ENCODE data around the gene CLTB.

CLTB gene

DNA sequence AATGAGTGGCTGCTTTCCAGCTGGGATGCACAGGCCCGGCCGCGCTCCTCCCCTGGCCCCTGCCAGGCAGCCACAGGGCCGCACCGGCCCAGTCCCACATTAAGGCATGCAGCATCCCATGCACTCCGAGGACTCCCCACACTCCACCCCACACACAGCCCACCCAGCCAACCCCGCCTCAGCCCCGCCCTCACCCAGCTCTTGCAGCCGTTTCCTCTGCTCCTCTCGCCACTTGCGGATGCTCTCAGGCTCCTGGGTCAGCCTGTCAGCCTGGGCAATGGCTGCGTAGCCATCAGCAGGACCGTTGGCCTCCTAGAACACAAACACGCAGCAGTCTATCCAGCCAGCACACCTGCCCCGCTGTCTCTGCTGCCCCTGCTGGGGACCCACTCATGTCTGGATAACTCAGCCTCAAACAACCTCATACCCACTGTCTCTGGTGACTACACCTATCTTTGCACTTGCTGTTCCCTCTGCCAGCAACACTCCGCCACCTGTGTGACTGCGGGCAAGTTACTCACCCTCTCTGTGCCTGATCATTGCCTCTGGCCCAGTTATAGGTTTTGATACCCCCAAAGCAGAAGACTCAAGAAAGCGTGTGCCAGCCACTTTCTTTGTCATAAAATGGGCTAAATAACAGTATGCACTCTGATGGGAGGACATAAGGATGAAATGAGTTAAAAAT lies 18.5 kb downstream of the CLTB start:
- Mint-ChIP-seq H3K36me3 (peaks cover 24% of the 10 kb centered on the region), H3K4me1 (no peaks in the 10 kb centered on the region), H3K27ac (no peak overlapping the region), H3K27me3 (no peaks in the 10 kb centered on the region), H3K4me3 (no peak overlapping the region), H3K9me3 (no peaks in the 10 kb centered on the region)
- no peak for ATAC-seq

DNA sequence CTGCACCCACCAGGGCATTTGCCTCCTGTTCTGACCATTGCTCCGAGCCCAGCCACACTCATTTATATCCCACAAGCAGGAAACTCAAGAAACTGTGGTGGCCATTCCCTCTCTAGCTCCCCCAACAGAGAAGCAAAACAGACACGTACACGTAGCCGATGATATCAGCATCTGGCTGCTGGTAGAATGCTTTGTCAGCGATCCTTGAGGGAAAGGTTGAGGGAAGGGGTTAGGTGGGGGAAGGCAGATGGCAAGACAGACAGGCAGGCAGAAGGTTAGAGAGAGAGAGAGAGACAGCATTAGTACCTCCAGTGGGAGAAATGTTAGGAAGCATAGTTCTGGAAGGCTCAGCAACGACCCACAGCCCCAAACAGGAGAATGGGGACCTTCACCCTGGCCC lies 20.0 kb downstream of the CLTB start:
- Mint-ChIP-seq H3K4me1 (no peaks in the 10 kb centered on the region), H3K27me3 (no peaks in the 10 kb centered on the region), H3K36me3 (peaks cover 37% of the 10 kb centered on the region), H3K27ac (no peak overlapping the region), H3K9me3 (no peaks in the 10 kb centered on the region), H3K4me3 (no peak overlapping the region)
- ATAC-seq = no peak

DNA sequence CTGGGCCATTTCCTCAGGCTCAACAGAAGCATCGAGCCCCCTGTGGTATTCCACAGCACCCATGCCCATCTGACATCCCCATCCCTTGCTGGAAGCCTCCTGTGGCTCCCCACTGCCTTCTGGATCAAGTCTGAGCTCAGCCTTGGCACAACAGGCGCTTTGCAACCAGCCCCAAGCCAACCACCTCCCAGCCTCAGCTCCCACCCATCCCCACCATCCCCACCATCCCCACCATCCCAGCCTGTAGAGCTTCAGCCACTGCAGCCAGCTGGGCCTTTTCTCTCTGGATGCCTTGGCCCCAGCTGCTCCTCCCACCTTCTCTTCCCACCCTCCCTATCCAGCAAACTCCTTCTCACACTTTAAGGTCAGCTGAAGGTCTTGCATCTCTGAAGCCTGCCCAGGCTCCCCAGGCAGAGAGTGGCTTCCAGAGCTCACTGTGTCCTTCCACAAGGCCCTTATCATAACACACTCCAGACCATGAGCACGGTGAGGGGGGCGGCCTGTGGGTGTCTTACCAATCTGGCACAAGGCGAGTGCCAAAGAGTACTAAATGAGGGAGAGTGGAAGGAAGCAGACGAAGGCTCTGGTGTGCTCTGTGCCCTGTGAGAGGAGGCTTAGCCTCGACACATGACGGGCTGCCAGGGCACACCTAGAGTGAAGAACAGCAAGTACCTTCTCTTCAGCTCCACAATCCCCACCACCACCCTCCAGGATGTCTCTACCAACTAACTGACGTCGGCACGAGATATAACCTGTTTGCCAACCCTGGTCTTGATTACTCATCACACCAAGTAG lies 21.3 kb downstream of the CLTB start:
- H3K36me3 Mint-ChIP-seq = peaks cover 48% of the 10 kb centered on the region
- no peak for ATAC-seq
- H3K4me3 Mint-ChIP-seq = no peak overlapping the region
- H3K27me3 Mint-ChIP-seq = no peaks in the 10 kb centered on the region
- H3K4me1 Mint-ChIP-seq = peaks cover 4% of the 10 kb centered on the region
- H3K9me3 Mint-ChIP-seq = no peaks in the 10 kb centered on the region
- no peak overlapping the region for H3K27ac Mint-ChIP-seq

DNA sequence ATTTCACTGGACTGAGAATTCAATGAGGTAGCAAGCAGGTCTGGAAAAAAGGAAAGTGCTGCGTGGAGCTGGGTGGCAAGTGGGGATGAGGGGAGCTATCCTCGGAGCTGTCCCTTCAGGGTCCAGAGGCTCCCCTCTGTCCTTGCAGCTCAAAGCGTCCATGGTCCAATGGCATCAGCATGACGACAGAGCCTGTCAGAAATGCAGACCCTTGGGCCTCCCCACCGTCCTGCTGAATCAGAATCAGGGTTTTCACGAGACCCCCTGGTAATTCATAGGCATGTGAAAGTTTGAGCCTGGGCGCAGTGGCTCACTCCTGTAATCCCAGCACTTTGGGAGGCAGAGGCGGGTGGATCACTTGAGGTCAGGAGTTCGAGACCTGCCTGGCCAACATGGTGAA lies 22.2 kb downstream of the CLTB start:
- ATAC-seq = no peak
- Mint-ChIP-seq H3K9me3 (no peaks in the 10 kb centered on the region), H3K4me3 (no peak overlapping the region), H3K4me1 (peaks cover 11% of the 10 kb centered on the region), H3K36me3 (peaks cover 48% of the 10 kb centered on the region), H3K27ac (no peak overlapping the region), H3K27me3 (no peaks in the 10 kb centered on the region)

DNA sequence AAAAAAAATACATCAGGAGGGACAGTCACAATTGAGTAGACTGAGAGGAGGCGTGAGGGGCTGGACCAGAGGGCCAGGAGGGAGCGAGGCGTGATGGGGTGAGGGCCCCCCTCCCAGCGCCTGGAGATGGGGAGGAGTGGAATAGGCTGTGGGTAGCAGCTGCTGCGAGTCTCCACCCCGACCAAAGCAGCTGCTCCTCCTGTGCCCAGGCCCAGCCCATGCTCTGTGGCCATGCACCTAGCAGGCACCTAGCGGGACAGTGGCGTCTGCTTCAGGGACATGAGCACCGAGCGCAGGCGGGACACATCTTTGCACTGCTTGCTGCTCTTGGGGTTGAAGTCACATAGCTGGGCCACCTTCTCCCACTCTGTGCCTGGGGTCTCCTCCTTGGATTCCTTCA lies 23.8 kb downstream of the CLTB start:
- Mint-ChIP-seq H3K27me3 (no peaks in the 10 kb centered on the region), H3K36me3 (peaks cover 42% of the 10 kb centered on the region), H3K27ac (no peak overlapping the region), H3K4me1 (peaks cover 18% of the 10 kb centered on the region), H3K9me3 (no peaks in the 10 kb centered on the region), H3K4me3 (no peak overlapping the region)
- no peak for ATAC-seq

DNA sequence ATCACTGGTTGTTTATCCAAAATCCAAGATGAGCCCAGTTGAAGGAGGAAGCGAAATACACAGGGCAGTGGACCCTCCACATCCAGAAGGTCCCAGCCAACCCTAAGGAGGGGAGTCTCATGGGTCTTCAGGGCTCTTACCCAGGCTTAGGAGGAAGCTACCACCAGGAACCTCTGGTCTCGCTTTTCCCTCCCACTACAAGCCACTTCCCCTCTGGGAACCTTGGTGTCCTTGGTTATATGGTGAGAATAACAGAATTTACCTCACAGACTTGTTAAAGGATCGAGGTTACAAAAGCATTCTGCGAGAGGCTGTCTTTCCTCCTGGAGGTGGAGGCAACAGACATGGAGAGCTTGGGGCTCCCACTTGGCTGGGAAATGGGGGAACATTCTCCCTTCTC lies 24.3 kb downstream of the CLTB start:
- no peak overlapping the region for H3K27ac Mint-ChIP-seq
- H3K4me1 Mint-ChIP-seq = peaks cover 23% of the 10 kb centered on the region
- H3K9me3 Mint-ChIP-seq = no peaks in the 10 kb centered on the region
- peaks cover 37% of the 10 kb centered on the region for H3K36me3 Mint-ChIP-seq
- no peaks in the 10 kb centered on the region for H3K27me3 Mint-ChIP-seq
- ATAC-seq = no peak
- H3K4me3 Mint-ChIP-seq = no peak overlapping the region

DNA sequence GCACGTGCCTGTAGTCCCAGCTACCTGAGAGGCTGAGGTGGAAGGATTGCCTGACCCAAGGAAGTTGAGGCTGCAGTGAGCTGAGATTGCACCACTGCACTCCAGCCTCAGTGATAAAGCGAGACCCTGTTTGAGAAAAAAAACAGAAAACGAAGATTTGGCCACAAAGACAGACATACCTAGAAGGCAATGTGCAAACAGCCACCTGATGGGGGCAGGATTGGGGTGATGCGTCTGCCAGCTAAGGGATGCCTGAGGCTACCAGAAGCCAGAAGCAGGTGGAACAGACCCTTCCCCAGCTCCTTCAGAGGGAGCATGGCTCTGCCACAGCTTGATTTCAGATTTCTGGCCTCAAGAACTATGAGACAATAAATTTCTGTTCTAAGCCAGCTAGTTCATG lies 24.9 kb downstream of the CLTB start:
- Mint-ChIP-seq H3K4me3 (no peak overlapping the region), H3K27me3 (no peaks in the 10 kb centered on the region), H3K4me1 (peaks cover 28% of the 10 kb centered on the region), H3K9me3 (no peaks in the 10 kb centered on the region), H3K27ac (no peak overlapping the region), H3K36me3 (peaks cover 37% of the 10 kb centered on the region)
- ATAC-seq = no peak

DNA sequence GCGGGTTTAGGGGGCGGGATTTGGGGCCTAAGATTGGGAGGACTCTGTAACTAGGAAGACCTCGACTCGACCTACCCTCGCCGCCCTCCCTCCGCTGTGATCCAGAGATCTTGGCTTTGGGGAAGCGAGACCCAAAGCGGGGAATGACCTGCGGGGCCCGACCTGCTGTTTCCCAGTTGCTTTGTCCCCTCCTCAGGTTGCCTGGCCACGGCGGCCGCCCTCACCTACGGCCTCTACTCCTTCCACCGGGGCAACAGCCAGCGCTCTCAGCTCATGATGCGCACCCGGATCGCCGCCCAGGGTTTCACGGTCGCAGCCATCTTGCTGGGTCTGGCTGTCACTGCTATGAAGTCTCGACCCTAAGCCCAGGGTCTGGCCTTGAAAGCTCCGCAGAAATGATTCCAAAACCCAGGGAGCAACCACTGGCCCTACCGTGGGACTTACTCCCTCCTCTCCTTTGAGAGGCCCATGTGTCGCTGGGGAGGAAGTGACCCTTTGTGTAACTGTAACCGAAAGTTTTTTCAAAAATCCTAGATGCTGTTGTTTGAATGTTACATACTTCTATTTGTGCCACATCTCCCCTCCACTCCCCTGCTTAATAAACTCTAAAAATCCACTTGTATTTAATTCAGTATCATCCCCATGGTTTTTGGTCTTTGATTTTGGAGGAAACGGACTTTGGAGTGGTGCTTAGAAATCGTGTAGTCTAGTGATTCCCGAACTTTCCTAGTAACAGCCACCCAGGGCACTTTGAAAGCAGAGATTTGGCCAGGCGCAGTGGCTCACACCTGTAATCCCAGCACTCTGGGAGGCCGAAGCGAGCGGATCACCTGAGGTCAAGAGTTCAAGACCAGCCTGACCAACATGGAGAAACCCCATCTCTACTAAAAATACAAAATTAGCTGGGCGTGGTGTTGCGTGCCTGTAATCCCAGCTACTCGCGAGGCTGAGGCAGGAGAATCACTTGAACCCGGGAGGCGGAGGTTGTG lies 26.9 kb downstream of the CLTB start:
- Mint-ChIP-seq H3K4me1 (peaks cover 44% of the 10 kb centered on the region), H3K9me3 (no peaks in the 10 kb centered on the region), H3K27me3 (no peaks in the 10 kb centered on the region), H3K4me3 (peak overlapping the region; percentile 98), H3K27ac (peak overlapping the region; percentile 97), H3K36me3 (peaks cover 48% of the 10 kb centered on the region)
- ATAC-seq = peak; percentile 59

DNA sequence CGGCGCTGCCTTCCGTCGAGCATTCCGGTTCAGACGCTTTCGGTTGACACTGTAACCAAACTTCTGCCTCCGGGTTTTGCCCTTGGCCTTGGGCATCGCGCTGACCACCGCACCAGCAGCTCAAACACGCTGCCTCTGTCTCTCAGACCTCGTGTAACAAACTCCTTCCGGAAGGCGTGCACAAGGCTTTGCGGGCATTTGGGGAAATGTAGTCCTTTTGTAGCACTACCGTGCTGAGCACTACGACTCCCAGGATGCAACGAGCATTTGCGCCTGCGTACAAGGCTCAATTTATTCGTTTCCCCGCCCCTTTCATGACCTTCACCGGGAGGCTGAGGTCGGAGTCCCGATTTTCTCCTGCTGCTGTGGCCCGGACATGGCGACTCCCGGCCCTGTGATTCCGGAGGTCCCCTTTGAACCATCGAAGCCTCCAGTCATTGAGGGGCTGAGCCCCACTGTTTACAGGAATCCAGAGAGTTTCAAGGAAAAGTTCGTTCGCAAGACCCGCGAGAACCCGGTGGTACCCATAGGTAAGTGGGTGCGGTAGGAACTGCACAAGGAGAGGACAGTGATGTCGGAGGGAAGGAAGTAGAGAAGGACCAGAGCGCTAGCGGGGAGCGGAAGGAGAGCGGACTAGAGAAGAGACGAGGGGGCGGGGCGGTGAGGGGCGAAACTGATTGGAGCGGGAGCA lies 27.8 kb downstream of the CLTB start, which contains the start of the genes HIGD2A and NOP16:
Gene HIGD2A (plus strand): TSS at position 308 of the 691 bp plus-strand sequence. CDS start 69 bp downstream, at position 377.
Gene NOP16 (minus strand): TSS at position 155 of the 691 bp plus-strand sequence. CDS start 59 bp downstream, at position 96.
- H3K9me3 Mint-ChIP-seq = no peaks in the 10 kb centered on the region
- H3K27ac Mint-ChIP-seq = peak within 1 kb of the TSS; percentile 97
- H3K36me3 Mint-ChIP-seq = peaks cover 56% of the 10 kb centered on the region
- peak within 1 kb of the TSS; percentile 98 for H3K4me3 Mint-ChIP-seq
- peak; percentile 96 for ATAC-seq
- peaks cover 44% of the 10 kb centered on the region for H3K4me1 Mint-ChIP-seq
- no peaks in the 10 kb centered on the region for H3K27me3 Mint-ChIP-seq

DNA sequence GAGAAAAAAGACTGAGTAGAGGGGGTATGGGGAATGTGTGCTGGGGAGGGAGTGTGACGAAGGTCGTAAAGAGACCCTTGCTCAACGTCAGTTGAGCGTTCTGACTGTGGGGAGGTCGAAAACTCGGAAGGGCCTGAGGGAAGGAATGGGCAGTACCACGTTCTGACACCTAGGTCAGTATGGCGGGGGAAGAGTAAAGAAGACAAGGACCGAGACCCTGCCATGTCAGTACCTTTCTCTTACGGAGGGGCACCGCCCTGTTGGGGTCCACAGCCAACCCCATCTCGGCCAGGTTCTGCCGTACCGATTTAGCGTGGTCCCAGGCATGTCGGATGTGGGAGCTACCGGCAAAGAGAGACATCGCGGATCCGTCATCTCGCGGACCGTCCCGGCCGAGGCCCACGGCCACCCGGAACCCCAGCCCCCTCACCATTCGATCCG lies 28.3 kb downstream of the CLTB start:
- Mint-ChIP-seq H3K9me3 (no peaks in the 10 kb centered on the region), H3K27ac (peak overlapping the region; percentile 97), H3K27me3 (no peaks in the 10 kb centered on the region), H3K4me3 (peak overlapping the region; percentile 98), H3K36me3 (peaks cover 62% of the 10 kb centered on the region), H3K4me1 (peaks cover 44% of the 10 kb centered on the region)
- no peak for ATAC-seq

DNA sequence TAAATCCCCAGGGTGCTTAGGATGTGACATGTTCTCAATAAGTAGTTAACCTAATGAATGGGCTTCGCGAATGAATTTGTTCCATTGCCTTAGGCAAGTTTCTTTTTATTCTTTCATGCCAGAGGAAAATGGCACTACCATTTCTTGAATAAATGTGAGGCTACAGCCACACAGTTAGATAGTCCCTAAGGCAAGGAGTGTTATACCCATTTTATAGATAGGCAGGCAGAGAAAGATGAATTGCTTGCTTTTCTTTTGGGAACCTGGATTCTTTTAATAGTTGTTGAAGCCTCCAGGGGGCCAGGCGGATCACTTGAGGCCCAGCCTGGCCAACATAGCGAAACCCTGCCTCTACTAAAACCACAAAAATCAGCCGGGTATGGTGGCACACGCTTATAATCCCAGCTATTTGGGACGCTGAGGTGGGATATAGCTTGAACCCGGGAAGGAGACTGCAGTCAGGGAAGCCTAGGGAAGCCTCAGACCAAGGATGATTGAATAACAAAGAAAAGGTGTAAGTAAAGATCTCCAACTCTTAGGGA lies 28.9 kb downstream of the CLTB start:
- peak overlapping the region; percentile 97 for H3K27ac Mint-ChIP-seq
- peak overlapping the region; percentile 98 for H3K4me3 Mint-ChIP-seq
- no peak for ATAC-seq

DNA sequence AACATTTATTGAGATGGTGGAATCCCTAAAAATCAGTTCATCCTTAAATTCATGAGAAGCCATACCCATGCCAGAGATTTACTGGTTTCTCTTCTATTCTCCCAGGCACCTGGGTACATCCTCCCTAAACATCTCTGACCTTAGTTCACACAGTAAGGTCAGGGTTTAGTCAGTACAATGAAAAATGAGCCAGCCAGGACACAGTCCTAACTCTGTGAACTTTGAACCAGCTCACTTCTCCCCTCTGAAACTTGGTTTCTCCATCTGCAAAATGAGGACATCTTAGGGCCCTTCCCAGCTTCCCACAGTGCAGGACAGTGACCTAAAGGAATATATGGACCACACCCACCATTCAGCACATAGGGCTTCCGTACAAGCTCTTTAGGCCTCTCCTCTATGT lies 29.8 kb downstream of the CLTB start:
- Mint-ChIP-seq H3K36me3 (peaks cover 61% of the 10 kb centered on the region), H3K4me3 (peak overlapping the region; percentile 98), H3K4me1 (peaks cover 44% of the 10 kb centered on the region), H3K9me3 (no peaks in the 10 kb centered on the region), H3K27ac (peak overlapping the region; percentile 97), H3K27me3 (no peaks in the 10 kb centered on the region)
- no peak for ATAC-seq

More for the DNA sequence above, 28.9 kb downstream of the CLTB start:
- Mint-ChIP-seq H3K9me3 (no peaks in the 10 kb centered on the region), H3K27me3 (no peaks in the 10 kb centered on the region), H3K36me3 (peaks cover 66% of the 10 kb centered on the region), H3K4me1 (peaks cover 44% of the 10 kb centered on the region)

DNA sequence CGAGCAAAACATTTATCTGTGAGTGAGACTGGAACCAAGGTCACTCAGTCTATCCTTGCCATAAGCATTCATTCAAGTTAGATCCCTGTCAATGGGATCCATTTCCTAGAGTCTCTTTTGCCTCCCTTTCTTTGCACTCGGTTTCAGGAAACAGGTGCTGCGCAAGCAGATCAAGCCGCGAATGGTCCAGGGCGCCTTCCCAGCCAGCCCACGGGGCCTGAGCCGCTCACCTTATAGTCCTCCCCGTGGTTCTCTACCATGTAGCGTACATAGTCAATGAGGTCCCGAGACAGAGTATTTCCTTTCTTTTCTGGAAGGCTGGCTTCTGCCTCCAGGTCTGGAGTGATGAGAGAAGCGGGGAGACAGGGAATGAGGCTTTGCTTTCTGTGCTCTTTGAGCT lies 31.3 kb downstream of the CLTB start:
- Mint-ChIP-seq H3K4me1 (peaks cover 46% of the 10 kb centered on the region), H3K27ac (no peak overlapping the region), H3K27me3 (no peaks in the 10 kb centered on the region), H3K9me3 (no peaks in the 10 kb centered on the region), H3K4me3 (no peak overlapping the region), H3K36me3 (peaks cover 48% of the 10 kb centered on the region)
- no peak for ATAC-seq

DNA sequence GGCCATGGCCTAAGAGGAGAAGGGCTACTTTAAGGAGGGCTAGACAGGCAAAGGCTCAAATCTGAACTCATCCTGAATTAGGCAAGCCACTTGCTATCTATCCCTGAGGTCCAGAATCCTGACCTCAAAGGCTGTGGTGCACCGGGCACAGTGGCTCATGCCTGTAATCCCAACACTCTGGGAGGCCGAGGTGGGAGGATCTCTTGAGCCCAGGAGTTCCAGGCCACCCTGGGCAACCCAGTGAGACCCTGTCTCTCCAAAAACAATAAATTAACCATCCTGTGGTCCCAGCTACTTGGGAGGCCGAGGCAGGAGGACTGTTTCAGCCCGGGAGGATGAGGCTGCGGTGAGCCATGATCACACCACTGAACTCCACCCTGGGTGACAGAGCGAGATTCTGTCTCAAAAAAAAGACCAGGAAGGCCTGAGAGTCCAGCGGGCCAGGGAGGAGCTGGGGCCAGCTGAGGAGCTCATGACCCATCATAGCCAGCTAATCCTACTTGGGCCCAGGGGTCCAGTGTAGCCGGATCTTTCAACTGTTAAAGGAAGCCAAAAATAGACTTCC lies 31.9 kb downstream of the CLTB start:
- H3K27ac Mint-ChIP-seq = no peak overlapping the region
- H3K4me3 Mint-ChIP-seq = no peak overlapping the region
- H3K9me3 Mint-ChIP-seq = no peaks in the 10 kb centered on the region
- peaks cover 48% of the 10 kb centered on the region for H3K36me3 Mint-ChIP-seq
- no peaks in the 10 kb centered on the region for H3K27me3 Mint-ChIP-seq
- H3K4me1 Mint-ChIP-seq = peaks cover 47% of the 10 kb centered on the region
- ATAC-seq = no peak

Measured in stimulated activated memory B cell treated with anti-CD40 and anti-IgM and Interleukin-4, amounts not matched to agents 10 μg/mL and 1 μg/mL and 100 μg/mL, for 72 hours (primary cell).